ENCODE data around the gene SHD. TPM values are rescaled to one million over a fixed set of nuclear protein-coding genes. Genes with fewer than 3 reads are reported as not detected.

The SHD gene
- total and polyA plus RNA-seq, 2 of the 13 experiments (the other 11 are each of a cell fraction or from before 2014, with no cell fraction given), result 0.11 to 0.20 TPM

DNA sequence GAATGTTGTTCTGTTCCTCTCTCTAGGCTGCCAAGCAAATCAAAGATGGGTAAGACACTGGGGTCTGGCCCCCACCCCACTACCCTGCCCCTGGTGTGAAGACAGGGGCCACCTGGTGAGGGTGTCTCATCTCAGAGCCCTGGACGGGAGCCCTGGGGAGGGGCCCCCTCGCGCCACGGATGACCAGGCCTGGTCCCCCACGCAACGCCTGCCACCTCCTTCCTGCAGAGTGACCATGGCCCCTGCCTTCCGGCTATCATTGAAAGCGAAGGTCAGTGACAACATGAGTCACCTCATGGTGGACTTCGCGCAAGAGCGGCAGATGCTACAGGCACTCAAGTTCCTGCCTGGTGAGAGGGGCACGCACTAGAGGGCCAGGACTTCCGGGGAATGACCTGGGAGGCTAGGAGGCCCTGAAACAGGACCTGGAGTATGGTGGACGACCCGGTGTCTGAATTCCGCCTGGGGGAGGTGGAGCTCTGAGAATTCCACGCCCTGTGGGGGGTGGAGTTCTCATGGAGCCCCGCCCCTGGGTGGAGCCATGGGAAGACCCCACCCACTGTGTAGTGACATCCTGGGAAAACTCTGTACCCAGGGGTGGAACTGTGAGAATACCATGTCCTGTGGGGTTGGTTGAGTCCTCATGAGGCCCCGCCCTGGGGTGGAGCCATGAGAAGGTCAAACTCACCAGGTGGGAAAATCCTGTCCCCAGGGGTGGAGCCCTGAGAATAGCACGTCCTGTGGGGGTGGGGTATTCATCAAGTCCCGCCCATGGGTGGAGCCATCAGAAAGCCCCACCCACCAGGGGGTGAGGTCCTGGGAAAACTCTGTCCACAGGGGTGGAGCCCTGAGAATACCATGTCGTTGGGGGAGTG, 31.4 kb downstream of the SHD start (continued):
- TF ChIP-seq ZNF768 (CRISPR knock-in tag; IDR thresholded peaks at IDR 0.05), result no peak
- peak; percentile 95 for TF ChIP-seq RXRB (CRISPR knock-in tag; IDR thresholded peaks at IDR 0.05; ENCODE audit: borderline replicate concordance)
- TF ChIP-seq, protein P1, sequence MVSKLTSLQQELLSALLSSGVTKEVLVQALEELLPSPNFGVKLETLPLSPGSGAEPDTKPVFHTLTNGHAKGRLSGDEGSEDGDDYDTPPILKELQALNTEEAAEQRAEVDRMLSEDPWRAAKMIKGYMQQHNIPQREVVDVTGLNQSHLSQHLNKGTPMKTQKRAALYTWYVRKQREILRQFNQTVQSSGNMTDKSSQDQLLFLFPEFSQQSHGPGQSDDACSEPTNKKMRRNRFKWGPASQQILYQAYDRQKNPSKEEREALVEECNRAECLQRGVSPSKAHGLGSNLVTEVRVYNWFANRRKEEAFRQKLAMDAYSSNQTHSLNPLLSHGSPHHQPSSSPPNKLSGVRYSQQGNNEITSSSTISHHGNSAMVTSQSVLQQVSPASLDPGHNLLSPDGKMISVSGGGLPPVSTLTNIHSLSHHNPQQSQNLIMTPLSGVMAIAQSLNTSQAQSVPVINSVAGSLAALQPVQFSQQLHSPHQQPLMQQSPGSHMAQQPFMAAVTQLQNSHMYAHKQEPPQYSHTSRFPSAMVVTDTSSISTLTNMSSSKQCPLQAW (CRISPR knock-in tag; IDR thresholded peaks at IDR 0.05), result peak; percentile 86
- TF ChIP-seq, protein P2, sequence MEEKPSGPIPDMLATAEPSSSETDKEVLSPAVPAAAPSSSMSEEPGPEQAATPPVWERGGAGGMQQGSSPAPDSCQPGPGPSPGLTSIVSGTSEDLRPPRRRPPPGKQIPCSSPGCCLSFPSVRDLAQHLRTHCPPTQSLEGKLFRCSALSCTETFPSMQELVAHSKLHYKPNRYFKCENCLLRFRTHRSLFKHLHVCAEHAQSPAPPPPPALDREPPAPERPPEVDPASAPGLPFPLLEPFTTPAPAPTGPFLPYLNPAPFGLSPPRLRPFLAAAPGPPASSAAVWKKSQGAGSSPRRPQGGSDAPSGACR (CRISPR knock-in tag; IDR thresholded peaks at IDR 0.05), result peak; percentile 96
- TF ChIP-seq, protein P3, sequence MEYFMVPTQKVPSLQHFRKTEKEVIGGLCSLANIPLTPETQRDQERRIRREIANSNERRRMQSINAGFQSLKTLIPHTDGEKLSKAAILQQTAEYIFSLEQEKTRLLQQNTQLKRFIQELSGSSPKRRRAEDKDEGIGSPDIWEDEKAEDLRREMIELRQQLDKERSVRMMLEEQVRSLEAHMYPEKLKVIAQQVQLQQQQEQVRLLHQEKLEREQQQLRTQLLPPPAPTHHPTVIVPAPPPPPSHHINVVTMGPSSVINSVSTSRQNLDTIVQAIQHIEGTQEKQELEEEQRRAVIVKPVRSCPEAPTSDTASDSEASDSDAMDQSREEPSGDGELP (IDR thresholded peaks at IDR 0.05; ENCODE audit: borderline replicate concordance, low read depth), result peak; percentile 71; the same call in 1 of the 2 replicates
- TF ChIP-seq NFRKB (IDR thresholded peaks at IDR 0.05), result no peak
- no peak for TF ChIP-seq ZNF703 (CRISPR knock-in tag; IDR thresholded peaks at IDR 0.05; ENCODE audit: borderline replicate concordance)
- no peak; the same call in 1 of the 2 replicates for TF ChIP-seq HCFC1 (IDR thresholded peaks at IDR 0.05; ENCODE audit: low read depth, low read length)
- peak; percentile 72 to 82 for TF ChIP-seq NR2F1 (CRISPR knock-in tag; IDR thresholded peaks at IDR 0.05)
- peak; percentile 67 for TF ChIP-seq CREM (IDR thresholded peaks at IDR 0.05)
- no peak for TF ChIP-seq CREM (CRISPR knock-in tag; IDR thresholded peaks at IDR 0.05)
- peak; percentile 69 for TF ChIP-seq ZNF317 (CRISPR knock-in tag; IDR thresholded peaks at IDR 0.05)
- TF ChIP-seq MED1 (CRISPR knock-in tag; IDR thresholded peaks at IDR 0.05), result peak; percentile 94
- no peak for TF ChIP-seq ZNF839 (CRISPR knock-in tag; IDR thresholded peaks at IDR 0.05; ENCODE audit: borderline replicate concordance)
- TF ChIP-seq, protein P4, sequence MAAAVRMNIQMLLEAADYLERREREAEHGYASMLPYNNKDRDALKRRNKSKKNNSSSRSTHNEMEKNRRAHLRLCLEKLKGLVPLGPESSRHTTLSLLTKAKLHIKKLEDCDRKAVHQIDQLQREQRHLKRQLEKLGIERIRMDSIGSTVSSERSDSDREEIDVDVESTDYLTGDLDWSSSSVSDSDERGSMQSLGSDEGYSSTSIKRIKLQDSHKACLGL (CRISPR knock-in tag; IDR thresholded peaks at IDR 0.05), result peak; percentile 78; the same call in 1 of the 2 replicates
- no peak for TF ChIP-seq EHMT2 (IDR thresholded peaks at IDR 0.05; ENCODE audit: borderline replicate concordance, low read depth, low read length)
- TF ChIP-seq MEF2D (CRISPR knock-in tag; IDR thresholded peaks at IDR 0.05), result peak; percentile 79; the same call in 1 of the 2 replicates
- TF ChIP-seq SALL1 (CRISPR knock-in tag; IDR thresholded peaks at IDR 0.05), result peak; percentile 97
- no peak for TF ChIP-seq SOX13 (IDR thresholded peaks at IDR 0.05)
- TF ChIP-seq SOX13 (CRISPR knock-in tag; conservative IDR thresholded peaks at IDR 0.05 in 1 of 2, IDR thresholded peaks at IDR 0.05 in 1 of 2), result peak in 1 of 2 experiments; percentile 66; a peak in 2 of 4 replicates
- peak in 1 of 2 experiments; percentile 87; a peak in 2 of 4 replicates for TF ChIP-seq KLF16 (CRISPR knock-in tag; IDR thresholded peaks at IDR 0.05)
- TF ChIP-seq ZC3H13 (CRISPR knock-in tag; IDR thresholded peaks at IDR 0.05), result no peak
- 0 out of 2 replicates have a peak, but pooled peaks have one; percentile 23 for TF ChIP-seq ZBTB1 (CRISPR knock-in tag; IDR thresholded peaks at IDR 0.05; ENCODE audit: borderline replicate concordance)
- TF ChIP-seq ZSCAN21 (CRISPR knock-in tag; IDR thresholded peaks at IDR 0.05; ENCODE audit: borderline replicate concordance), result peak; percentile 91
- TF ChIP-seq ZNF510 (CRISPR knock-in tag; IDR thresholded peaks at IDR 0.05; ENCODE audit: low read depth), result no peak
